ENCODE data around the gene DSCAML1.

DSCAML1 gene

DNA sequence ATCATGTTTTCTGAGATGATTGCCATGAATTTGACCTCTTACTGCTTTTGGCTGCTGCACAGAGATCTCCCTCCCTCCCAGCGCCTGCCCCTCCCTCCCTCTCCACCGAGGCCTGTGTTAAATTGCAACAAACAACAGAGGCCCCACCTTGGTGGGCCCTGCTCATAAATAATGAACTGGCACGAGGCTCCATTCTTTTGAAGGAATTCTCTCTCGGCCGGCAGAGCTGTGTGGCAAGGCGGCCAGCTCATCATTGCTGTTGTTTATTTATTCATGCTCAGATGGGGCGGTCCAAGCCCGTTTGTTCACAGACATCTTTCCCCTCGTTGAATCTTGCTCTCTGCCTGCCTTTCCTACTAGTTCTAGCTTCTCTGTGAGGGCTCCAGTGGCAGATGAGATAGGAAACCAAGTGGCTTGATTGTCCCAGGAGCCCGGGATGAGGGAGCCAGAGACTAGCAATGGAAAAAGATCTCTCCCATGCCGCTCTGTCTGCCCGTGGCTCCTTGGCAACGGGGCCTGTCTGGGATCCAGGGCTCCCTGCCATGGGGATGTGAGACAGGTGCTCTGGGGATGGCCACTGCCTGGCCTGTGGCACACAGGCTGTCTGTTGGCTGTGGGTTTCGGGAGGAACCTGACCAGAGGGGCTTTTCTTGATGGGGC is 192.6 kb downstream of the DSCAML1 start:
- DNase-seq: no peak

DNA sequence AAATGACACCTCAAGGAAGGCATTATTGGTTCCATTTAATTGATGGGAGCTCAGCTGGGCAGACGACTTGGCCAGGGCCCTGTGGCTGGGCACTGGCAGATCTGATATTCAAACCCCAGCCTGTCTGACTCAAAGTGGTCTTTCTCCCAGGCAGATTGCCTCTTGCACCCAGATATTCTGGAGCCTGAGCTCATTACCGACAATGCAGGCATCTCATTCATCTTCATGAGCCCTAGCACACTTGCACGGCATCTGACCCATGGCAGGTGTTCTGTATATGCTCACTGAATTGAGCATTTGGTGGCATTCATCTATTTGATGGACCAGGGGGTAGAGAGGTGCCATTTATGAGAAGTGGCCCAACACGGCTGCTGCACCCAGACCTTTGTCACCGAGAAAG is 193.1 kb downstream of the DSCAML1 start:
- no peak for DNase-seq

DNA sequence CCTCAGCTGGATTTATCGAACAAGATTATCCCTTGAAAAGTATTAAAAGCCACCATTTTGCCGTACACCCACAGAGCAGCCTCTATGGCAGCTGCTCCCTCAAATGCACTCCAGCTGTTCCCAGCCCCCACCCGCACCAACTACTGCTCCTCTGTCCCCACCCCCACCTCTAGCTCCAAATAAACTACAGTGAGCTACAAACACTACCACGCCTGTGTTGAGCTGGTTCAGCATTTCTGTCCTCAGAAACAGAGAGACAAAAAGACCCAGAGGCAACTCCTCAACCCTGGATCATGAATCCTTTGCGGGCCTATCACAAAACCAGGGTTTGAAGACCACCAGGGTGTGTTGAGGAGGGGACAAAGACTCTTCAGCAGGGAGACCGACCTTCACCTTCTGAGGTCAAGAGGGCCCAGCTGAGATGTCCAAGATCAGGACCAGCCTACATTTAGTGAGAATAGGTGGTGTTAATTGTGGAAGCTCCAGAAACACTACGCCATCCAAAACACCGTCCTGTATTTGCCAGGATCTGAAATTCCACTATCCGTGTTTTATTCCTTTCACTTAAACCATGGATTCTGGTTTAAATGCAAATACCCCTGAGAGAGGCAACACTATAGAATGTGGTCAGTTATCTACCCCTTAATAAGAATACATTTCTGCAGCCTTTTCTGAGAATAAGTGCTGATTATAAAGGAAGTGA is 195.9 kb downstream of the DSCAML1 start:
- DNase-seq: no peak

DNA sequence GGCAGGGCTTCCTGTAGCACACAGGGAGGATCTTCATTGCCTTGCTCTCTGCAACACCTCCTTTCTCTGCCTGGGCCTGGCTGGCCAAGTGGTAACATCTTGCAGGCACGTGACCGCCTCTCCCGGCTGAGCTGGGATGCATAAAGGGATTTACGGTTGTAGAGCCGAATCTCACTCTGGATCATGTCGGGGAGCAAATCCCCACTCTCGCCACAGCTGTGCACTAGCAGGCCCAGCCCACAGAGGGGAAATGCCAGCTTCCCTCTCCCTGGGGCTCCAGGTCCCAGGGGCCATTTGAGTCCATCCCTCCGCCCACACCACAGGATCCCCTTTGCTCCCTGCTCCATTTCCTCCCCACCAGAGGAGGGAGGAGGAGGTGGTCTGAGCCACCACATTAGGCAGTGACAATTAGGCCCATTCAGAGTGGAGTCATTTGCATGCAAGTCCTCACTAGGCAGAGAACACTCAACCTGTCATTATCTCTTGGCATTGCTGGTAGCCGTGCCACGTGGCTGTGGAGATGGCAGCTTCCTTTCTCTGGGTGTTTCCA is 196.7 kb downstream of the DSCAML1 start:
- DNase-seq: no peak

DNA sequence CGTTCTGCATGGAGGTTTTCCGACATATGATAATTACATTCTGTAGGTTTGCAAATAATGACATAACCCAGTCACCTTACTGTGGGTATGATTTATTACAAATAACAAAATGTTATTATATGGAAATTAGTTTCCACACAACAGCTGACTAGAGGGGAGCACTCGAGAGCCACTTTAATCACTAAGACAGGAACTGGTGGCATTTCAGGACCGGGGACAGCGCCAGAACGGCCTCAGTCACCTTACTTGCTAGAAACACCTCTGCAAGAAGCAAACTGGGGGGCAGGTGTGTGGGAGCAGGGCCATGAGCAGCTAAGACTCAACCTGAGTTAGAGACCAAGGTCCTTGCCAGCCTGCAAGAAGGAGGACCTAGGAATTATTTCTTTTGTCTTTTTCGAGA is 199.9 kb downstream of the DSCAML1 start:
- DNase-seq: peak; percentile 2

DNA sequence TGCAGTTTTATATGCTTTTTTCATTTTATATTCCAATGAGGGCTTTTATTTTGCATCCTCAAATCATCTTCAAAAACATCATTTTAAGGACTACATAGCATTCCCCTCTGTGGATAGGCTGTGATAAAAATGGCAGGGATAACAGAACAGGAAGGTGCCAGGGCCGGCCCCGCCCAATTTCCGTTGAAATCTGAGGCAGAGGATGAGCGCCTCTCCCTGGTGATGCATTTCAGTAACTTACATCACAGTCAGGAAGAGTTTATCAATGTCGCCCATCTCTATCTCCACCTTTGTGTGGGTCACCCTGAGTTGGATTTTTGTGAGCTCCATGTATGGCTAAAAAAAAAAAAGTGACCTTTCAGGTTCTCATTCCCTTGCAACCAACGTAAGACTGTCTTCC is 201.6 kb downstream of the DSCAML1 start:
- DNase-seq: no peak

DNA sequence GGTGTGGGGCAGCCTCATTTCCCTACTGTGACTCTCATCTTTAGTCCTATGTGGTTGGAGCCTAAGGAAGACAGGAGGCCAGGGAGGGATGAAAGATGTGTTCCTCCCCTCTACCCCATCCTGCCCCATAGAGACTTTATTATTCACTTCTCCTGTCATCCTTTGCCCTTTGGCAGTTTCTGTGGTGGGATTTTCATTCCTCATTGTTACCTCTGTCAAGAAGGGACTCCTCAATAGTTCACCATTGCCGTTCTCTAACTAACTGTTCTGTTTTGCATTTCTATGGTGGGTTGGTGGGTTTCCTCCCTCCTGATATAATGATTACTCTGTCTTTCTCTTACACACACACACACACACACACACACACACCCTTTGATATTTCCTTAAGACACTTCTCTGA is 202.3 kb downstream of the DSCAML1 start:
- no peak for DNase-seq

DNA sequence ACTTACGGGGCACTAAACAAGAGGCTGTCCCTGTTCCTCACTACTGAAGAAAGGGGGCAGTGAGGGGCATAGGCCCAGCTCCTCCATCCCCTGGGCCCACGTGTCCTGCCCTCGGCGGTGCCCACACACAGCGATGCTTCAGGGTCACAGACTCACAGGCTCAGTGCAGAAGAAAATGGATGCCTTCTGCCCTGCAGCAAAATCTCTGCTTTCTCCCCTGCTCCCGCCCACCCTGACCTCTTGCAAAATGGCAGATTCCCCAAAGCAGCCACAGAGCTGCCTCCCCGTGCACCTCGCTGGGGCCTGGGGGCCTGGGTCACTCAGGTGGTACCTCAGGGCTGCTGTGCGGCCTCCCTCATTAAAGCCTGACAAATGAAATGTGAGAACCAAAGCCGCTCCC is 204.0 kb downstream of the DSCAML1 start:
- no peak for DNase-seq

DNA sequence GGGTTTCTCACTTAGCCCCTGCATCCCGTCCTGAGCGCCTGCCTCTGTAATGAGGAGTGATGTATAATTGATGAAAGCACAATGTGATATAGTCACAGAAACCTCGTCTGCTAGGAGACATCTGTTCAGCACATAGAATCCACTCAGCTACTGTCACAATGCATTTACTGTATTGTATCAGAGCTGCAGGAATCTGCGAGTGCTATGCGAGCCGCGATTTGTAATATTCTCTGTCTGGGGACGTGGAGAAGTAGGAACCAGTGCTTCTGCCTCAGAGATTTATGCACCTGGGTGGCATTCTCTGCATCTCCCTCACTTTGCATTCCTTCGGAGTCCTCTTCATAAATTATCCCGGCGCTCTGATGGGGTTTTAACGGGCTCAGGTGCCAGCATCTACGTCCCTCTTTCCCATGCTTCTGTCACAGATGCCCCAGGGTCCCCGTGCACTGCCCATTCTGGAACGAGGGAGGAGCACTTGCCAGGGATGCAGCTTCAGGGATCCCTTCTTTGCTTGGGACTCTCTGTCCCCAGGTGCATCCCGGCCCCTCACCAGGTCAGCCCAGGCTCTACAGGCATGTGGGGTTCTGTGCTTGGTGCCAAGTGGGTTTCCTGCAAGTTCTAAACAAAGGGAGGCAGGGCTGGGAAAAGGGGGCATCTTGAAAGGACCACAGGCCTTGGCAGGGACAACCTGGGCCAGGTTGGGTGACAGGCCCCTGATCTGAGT is 205.5 kb downstream of the DSCAML1 start:
- no peak for DNase-seq

DNA sequence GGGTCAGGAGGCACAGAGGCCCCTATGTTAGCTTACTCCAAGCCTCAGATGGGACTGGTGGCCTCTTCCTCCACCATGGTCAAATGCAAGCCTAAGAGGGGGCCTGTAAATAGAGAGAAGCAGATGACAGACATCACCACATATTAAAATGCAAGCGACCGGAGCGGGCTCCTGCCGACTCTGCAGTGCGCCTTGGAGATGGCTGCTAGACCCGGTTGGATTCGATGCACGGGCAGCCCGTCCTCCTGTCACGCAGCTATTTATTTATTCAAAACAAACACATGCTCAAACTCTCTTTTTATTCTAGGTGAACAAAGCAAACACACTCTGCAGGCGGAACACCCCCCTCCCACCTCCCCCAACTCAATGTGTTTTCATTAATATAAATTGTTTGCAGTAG is 208.0 kb downstream of the DSCAML1 start:
- no peak for DNase-seq

DNA sequence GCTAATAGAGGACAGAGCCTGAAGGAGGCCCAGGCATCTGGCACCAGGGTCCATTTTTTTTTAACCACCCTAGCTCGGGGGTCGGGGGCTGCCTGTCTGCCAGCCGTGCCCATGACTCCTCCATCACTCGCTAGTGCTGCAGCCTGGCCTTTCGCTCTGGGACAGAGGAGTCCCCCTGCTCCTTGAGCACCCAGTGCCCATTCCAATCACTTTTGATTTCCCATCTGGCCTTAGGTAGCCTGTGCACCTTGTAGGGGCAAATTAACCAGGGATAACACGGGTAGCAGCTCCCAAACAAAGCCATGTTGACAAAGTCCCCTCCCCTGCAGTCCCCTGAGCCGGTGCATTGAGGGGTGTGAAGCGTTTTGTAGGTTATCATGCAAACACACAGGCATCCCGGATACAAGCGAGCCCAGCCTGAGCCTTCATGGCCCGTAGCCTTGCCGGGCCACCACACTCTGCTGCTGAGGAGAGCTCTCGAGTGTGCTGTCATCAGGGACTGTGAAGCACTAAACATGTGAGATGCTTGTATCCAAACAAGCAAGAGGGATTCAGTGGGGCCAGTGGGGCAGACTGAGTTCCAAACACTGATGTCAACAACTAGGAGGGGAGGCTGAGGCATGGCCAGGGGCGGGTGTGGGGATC is 208.7 kb downstream of the DSCAML1 start:
- DNase-seq: no peak

DNA sequence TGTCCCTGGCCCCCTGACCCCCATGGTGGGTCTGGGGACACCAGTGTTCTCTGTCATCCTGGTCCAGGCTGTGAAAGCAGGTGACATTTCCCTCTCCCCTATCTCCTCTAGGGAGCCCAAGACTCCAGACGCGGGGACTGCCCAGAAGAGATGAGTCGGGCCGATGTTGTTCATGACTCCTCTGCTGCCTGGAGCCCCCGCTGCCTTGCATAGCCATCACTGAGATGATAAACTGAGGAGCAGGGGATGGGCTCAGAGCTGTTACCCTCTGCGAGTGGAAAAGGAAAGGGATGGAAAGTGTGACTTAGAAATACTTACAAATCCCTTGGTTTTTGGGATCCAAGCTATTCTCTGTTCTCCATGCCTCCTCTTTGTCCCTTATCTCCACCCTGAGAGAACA is 209.6 kb downstream of the DSCAML1 start:
- DNase-seq: no peak

DNA sequence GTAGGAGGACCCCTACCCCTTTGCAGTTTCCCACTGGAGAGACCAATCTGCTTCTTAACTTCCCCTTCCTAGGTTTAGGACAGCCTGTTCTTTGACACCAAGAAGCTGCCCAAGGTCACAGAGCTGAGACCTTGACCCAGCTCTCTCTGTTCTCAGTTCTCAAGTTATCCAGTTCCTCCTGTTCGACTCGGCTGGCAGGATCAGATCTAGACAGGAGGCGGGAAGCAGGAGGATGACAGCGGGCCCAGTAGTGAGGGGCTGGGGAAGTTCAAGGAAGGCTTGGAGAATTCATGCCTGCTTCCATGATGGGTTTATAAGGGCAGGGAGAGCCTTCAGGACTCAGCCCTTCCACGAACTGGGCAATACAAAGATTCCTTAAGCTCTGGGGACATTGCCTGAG is 210.6 kb downstream of the DSCAML1 start:
- DNase-seq: no peak

DNA sequence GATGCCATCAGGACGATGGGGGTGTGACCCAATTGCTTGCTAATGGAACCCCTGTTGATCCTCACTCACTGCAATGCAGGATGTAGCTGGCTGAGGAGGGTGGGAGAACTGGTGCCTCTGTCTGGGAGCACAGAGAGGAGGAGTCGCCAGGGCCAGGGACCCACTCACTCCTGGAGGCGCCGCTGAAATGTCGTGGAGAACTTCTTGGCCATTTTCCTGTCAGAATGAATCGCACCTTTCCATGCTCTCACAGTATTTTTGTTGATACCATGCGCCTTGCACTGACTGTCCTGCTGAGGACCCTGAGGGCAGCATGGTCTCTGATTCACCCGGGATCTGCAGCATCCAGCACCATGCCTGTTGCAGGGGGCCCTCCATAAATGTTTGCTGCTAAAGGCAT is 211.4 kb downstream of the DSCAML1 start:
- DNase-seq: no peak

DNA sequence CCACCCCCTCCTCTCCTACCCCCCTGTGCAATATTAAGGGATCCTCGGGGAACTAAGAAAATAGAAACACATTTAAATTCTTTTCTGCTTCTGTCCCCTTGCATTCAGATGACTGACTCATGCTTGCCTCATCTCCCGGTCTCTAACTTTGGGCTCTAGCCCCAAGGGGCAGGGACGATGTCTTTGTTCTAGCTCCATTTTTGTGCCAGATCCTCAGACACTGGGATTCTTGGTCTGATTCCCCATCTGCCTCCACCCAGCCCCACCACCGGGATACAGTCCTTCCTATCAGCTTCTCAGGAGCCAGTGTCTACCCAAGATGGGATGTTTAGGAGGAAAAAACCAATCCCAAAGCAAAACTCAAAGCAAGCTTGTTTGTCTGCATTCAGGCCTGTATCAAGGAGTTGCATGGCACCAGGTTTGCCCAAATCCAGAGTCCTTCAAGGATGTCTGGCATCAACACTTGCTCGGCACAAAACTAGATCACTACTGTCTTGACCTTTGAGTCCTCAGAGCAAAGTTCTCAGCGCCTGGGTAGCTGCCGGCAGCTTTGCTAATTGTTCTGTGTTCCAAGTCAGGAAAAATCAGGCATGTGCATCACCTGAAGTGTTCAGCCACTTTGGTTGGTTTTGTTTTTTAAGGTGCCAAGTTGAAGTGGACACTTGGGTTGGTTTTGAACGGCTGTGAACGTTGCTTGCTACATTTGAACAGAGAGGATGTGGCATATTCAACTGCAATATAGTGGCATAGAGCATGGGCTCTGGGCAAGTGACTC is 212.8 kb downstream of the DSCAML1 start:
- no peak for DNase-seq

DNA sequence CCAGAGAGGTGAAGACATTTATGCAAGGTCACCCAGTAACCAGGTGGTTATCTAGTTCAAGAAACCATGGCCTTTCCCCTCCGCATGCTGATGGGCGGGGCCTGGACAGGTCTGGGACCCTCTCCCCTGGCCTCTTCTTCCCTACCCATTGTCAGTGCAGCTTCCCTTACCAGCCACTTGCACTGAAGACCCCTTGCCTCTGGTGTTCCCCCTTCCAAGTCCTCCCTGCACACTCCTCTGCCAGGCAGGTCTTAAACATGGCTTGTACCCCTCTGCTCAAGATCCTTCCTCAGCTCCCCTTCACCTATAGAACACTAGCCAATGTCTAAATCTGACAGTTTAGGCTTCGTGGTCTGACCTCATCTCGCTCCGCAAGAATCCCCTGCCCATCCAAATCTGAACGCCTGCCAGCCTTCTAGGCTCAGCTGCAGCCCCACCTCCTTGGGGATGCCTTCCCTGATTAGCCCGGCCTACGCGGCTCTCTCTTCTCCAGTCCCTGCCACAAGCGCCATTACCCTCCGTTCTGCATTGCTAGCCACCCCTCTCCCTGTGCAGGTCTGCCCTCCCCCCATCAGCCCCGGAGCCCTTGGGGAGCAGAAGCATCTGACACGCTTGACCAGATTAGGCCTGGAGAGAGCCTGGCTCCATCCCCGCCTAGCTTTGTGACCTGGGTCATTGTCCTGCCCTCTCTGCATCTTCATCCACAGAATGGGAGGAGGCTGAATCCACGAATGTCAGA is 213.8 kb downstream of the DSCAML1 start:
- DNase-seq: no peak

DNA sequence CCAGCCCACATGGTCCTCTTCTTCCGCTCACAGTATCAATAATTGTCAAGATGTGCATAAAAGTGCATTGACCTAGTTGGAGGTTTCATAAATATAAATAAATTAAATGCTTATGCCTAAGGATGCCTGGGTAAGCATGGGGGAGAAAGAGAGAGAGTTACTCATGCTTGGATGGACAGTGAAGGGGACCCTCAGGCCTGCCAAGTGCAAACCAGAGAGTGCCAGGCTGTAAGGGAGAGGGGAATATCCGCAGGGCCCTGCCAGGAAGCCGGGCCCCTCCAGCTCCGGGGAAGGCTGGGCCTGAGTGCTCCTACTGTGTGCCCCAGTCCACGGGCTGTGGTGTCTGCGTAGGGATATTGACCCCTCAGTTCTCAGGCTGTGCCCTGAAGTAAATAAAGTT is 214.6 kb downstream of the DSCAML1 start:
- no peak for DNase-seq

DNA sequence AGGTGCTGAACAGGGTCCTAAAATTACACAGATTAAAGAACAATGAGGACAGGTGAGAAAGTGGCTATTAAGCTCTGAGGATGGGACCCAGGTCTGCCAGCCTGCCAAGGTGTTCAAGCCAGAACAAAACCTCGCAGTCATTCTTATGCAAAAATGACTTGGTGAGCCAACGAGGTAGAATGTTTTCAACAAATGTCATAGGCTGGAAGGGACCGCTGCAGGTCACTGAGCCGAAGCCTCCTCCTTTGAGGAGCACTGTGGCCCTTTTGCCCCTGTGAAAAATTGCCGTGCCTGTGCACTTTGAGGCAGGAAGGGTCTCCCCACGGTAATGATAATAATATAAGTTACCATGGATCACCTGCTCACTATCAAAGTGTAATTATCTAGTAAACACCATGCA is 216.2 kb downstream of the DSCAML1 start:
- DNase-seq: no peak

DNA sequence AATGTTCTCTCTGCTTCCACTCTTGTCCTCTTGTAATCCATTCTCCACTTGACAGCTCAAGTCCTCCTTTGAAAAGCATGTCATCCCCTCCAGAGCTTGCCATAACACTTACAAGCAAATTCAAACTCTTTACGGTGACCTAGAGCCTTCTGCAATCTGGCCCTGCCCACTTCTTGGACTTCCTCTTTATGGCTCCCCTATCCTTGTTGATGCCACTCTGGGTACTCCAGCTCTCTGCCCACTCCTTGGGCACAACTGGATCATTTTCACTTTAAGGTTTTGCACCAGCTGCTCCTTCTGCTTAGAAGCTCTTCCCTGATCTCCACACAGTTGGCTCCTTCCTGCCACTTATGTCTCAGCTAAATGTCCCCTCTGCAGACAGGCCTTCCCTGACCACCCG is 217.9 kb downstream of the DSCAML1 start:
- no peak for DNase-seq

DNA sequence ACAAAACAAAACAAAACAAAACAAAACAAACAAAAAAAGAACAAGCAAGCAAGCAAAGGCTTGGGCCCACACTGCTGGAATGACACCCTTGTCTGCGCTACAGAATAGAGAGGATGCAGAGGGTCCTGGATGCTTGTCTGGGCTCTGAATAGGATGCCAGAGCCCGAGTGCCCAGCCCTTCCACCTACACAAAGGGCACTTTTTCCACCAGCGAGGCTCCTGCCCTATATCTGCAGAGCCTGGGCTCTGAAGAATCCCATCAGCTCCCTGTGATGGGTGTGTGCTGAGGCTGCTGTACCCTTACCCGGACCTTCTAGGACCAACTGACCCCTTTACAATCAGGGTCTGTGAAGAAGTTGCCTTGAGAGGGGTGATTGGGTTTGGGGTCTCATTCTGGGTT is 221.2 kb downstream of the DSCAML1 start:
- no peak for DNase-seq

DNA sequence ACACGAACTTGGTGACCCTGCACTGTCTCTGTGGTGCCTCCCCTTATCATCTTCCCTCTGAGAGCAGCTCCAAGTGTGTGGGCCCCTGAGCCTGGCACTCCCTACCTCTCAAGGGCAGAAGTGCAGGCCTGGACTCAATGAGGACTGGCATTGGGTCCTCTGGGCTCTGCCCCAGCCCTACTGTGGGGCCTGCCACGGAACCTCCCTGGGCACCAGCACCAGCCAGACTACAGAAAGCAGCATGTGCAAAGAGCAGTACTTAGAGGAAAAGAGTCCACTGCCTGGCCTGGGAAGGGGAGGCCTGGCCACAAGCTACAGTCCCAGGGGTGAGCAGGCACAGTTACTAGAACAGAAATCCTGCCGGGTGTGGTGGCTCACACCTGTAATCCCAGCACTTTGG is 222.5 kb downstream of the DSCAML1 start:
- no peak for DNase-seq

DNA sequence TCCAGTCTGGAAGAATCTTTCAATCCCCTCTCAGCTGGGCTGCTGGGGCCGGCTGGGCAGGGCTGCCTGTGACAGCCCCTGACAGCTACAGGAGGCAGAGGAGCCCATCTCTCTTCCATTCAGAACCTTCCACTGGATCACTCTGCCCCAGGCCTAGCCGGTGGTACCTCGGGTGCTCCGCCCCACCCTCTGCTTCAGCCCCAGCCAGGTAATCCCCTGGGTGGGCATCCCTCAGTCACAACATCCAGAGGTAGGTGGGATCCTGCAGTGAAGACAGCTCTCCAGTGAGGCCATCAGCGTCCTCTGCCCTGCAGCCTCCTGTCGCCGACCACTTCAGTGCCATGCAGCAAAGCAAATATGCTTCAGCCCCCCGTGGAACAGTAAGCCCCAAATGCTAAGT is 223.7 kb downstream of the DSCAML1 start:
- DNase-seq: no peak
